K562 (cell line): ENCODE data around the gene PLEKHG4B. TPM values are rescaled to one million over a fixed set of nuclear protein-coding genes. Genes with fewer than 3 reads are reported as not detected.
A peak's percentile ranks its signal among the peaks of the same experiment; 100 is the strongest.

ENCODE experiments used
- ATAC-seq: fragments of 200-7000 bp; cut with Tn5 transposase; 3 replicates; pipeline ENCODE4 v1.9.1; 2020; ENCODE audit warnings: moderate library complexity
- BruUV-seq: library from RNA; stranded (reverse); fragments of 400-500 nt; replicated peaks from 2 replicates; lab custom pipeline; 2021; lab: Mats Ljungman, UMichigan
- CTCF ChIA-PET: fragments of 300-600 bp; formaldehyde crosslinking; extraction: SDS; loops from one replicate; lab custom pipeline; 2021; ENCODE audit warnings: low intra/inter-chr PET ratio; lab: Yijun Ruan, JAX
- POLR2A ChIA-PET: fragments of 300-600, 350-650 bp; sonication (Branson Sonifier 250); formaldehyde crosslinking; extraction: SDS; loops from one replicate; lab custom pipeline; 2021; ENCODE audit warnings: antibody characterized with exemption, inconsistent platforms; lab: Yijun Ruan, JAX
- DNase-seq, 4 experiments: peaks; one replicate each; pipeline versions ENCODE4 v3.0.0 to v3.0.0-alpha.2; 2011 to 2018; ENCODE audit warnings: low spot score in 3 of 4, mixed read lengths in 3 of 4; ENCODE audit errors: extremely low read depth in 1 of 4
- FAIRE-seq: peaks from 2 replicates; lab custom pipeline; 2011; peaks lifted over from hg19 to GRCh38; lab: Jason Lieb, UNC
- H2AFZ ChIP-seq: 2 replicates; pipeline ENCODE4 v1.6.0; 2011; ENCODE audit warnings: low read depth, low read length, control low read depth, inconsistent platforms
- H3K27ac ChIP-seq: fragments of 200-600 bp; 3 replicates; pipeline ENCODE4 v1.8.0; 2011; ENCODE audit warnings: low read depth, mild to moderate bottlenecking, control low read depth, inconsistent platforms, low read length, moderate library complexity, mixed read lengths; ENCODE audit errors: extremely low read depth
- H3K27me3 ChIP-seq, 2 experiments: fragments of 300-600 bp in 1 of 2; 2 replicates in 1 of 2; 3 replicates in 1 of 2; pipeline versions ENCODE4 v1.6.0 to v1.8.0; 2011; ENCODE audit warnings: inconsistent platforms in 2 of 2, low read length in 2 of 2, mild to moderate bottlenecking in 1 of 2, mixed read lengths in 1 of 2, moderate library complexity in 1 of 2; ENCODE audit not compliant: control insufficient read depth in 2 of 2, insufficient read depth in 2 of 2
- H3K36me3 ChIP-seq: fragments of 300-600 bp; 3 replicates; pipeline ENCODE4 v1.8.0; 2011; ENCODE audit warnings: mild to moderate bottlenecking, low read length, inconsistent platforms; ENCODE audit not compliant: control insufficient read depth, insufficient read depth
- H3K4me1 ChIP-seq, 2 experiments: fragments of 200-600 bp in 1 of 2; replicated peaks in 1 of 2; 2 replicates in 1 of 2; 3 replicates in 1 of 2; pipeline versions ENCODE4 v1.5.1 to v1.8.0; 2011; ENCODE audit warnings: inconsistent platforms in 2 of 2, low read length in 2 of 2, mild to moderate bottlenecking in 1 of 2, mixed read lengths in 1 of 2, moderate library complexity in 1 of 2; ENCODE audit not compliant: control insufficient read depth in 2 of 2, insufficient read depth in 2 of 2
- H3K4me2 ChIP-seq: 2 replicates; pipeline ENCODE4 v1.6.1; 2011; ENCODE audit warnings: low read length, control low read depth, inconsistent platforms, mixed read lengths; ENCODE audit not compliant: insufficient read depth
- H3K4me3 ChIP-seq: fragments of 200-600 bp; sonication (generic), shearing (Covaris generic); 2 replicates; pipeline ENCODE4 v1.5.1; 2016; ENCODE audit warnings: control low read depth, inconsistent platforms
- H3K79me2 ChIP-seq: fragments of 200-600 bp; 3 replicates; pipeline ENCODE4 v1.8.0; 2011; ENCODE audit warnings: low read length, inconsistent platforms; ENCODE audit not compliant: control insufficient read depth, insufficient read depth
- H3K9ac ChIP-seq, 2 experiments: 2 replicates each; pipeline versions ENCODE4 v1.6.0 to v1.6.1; 2011; ENCODE audit warnings: low read depth in 2 of 2, low read length in 2 of 2, control low read depth in 1 of 2, inconsistent platforms in 1 of 2, mild to moderate bottlenecking in 1 of 2, mixed read lengths in 1 of 2; ENCODE audit not compliant: insufficient read depth in 1 of 2
- H3K9me1 ChIP-seq: one replicate; pipeline ENCODE4 v1.6.0; 2011; ENCODE audit warnings: inconsistent platforms, mild to moderate bottlenecking, low read length, moderate library complexity; ENCODE audit not compliant: control insufficient read depth, insufficient read depth
- H3K9me3 ChIP-seq: replicated peaks from 2 replicates; pipeline ENCODE4 v1.5.1; 2011; ENCODE audit warnings: low read depth, low read length, inconsistent platforms; ENCODE audit not compliant: control insufficient read depth, insufficient read depth
- H4K20me1 ChIP-seq: replicated peaks from 2 replicates; pipeline ENCODE4 v1.6.1; 2011; ENCODE audit warnings: low read length, inconsistent platforms, mixed read lengths; ENCODE audit not compliant: control insufficient read depth, insufficient read depth
- E2F6 ChIP-seq, 2 experiments: IDR thresholded peaks; 2 replicates each; pipeline ENCODE4 v1.6.1; 2011; ENCODE audit warnings: borderline replicate concordance in 1 of 2, control low read depth in 1 of 2, low read depth in 1 of 2, low read length in 1 of 2, mild to moderate bottlenecking in 1 of 2, mixed read lengths in 1 of 2, moderate library complexity in 1 of 2; ENCODE audit not compliant: insufficient read depth in 1 of 2, insufficient read length in 1 of 2, poor library complexity in 1 of 2, severe bottlenecking in 1 of 2; ENCODE audit errors: extremely low read depth in 1 of 2
- GATAD2A ChIP-seq: fragments of 450-650 bp; IDR thresholded peaks from 2 replicates; pipeline ENCODE4 v1.6.1; 2017
- PYGO2 ChIP-seq: fragments of 450-650 bp; IDR thresholded peaks from 2 replicates; pipeline ENCODE4 v1.6.1; 2016; ENCODE audit warnings: mild to moderate bottlenecking, missing genetic modification characterization, moderate library complexity, missing compliant biosample characterization
- TRIM28 ChIP-seq: fragments of 450-650 bp; IDR thresholded peaks from 2 replicates; pipeline ENCODE4 v1.6.1; 2017
- ZBTB11 ChIP-seq, 3 experiments: fragments of 200-800 bp in 1 of 3; fragments of 250-450 bp in 1 of 3; fragments of 450-650 bp in 1 of 3; sonication (Bioruptor Pico) in 1 of 3; sonication (Bioruptor generic) in 1 of 3; formaldehyde crosslinking in 1 of 3; IDR thresholded peaks; 2 replicates each; pipeline versions ENCODE4 v1.6.1 to v1.8.0; 2016 to 2022; ENCODE audit warnings: mild to moderate bottlenecking in 2 of 3, missing genetic modification characterization in 2 of 3, missing compliant biosample characterization in 1 of 3, moderate library complexity in 1 of 3
- ZNF274 ChIP-seq: IDR thresholded peaks from 2 replicates; pipeline ENCODE4 v1.6.1; 2011; ENCODE audit warnings: low read depth, mild to moderate bottlenecking, low read length, moderate library complexity, borderline replicate concordance
- WGBS: fragments of 100-300 bp; shearing (Covaris generic); methylation state at CpG from one replicate; pipeline ENCODE4 v1.1.6; 2016; ENCODE audit warnings: low coverage, mixed read lengths; ENCODE audit not compliant: insufficient coverage; ENCODE audit errors: missing lambda C conversion rate; 5-methylcytosine and 5-hydroxymethylcytosine counted together
- in situ Hi-C: fragments of 300-500 bp; cut with MboI; formaldehyde crosslinking; loops from 4 replicates; pipeline ENCODE4 v1.15.0; 2018; ENCODE audit warnings: inconsistent platforms, mixed read lengths
- intact Hi-C: fragments of 100-400 bp; cut with micrococcal nuclease; formaldehyde crosslinking; loops from 2 replicates; pipeline ENCODE4 v1.14.2; 2022
- polyA plus RNA-seq, 8 experiments: library from polyadenylated mRNA; depleted of rRNA in 4 of 8; stranded (reverse) in 5 of 8; unstranded in 3 of 8; fragments of >200 nt; fragmentation: Nextera tagmentation in 2 of 8; fragmentation: Illumina TruSeq in 1 of 8; extraction: Ambion mirVana in 2 of 8; extraction: Trizol in 1 of 8; gene quantifications; 2 replicates each; pipeline versions ENCODE4 v1.2.1 to v1.2.3, GENCODE V29; 2011 to 2014; ENCODE audit warnings: inconsistent platforms in 1 of 8, missing spikeins in 1 of 8
- total RNA-seq, 7 experiments: library from RNA; depleted of rRNA in 6 of 7; stranded (reverse); fragments of >200 nt in 6 of 7; fragmentation: Illumina TruSeq in 2 of 7; extraction: Trizol in 2 of 7; gene quantifications; 2 replicates each; pipeline versions ENCODE4 v1.2.1 to v1.2.3, GENCODE V29; 2011 to 2021; ENCODE audit warnings: low replicate concordance in 1 of 7

Gene PLEKHG4B
- total and polyA plus RNA-seq, 9 of the 15 experiments (the other 6 are each of a cell fraction or from before 2014, with no cell fraction given): 0.02 TPM; not detected in 8

GRCh38 chr5:74503-75109 is 17.4 kb upstream of the PLEKHG4B start:
- Histone ChIP-seq H3K9me3 (no peaks in the 10 kb centered on the region), H3K9ac (peak overlapping the region in 1 of 2 experiments; percentile 64; a peak in 1 of 4 replicates), H3K27me3 (peaks cover 55 to 76% of the 10 kb centered on the region in 2 experiments), H3K36me3 (no peaks in the 10 kb centered on the region), H3K79me2 (no peaks in the 10 kb centered on the region), H2AFZ (no peak overlapping the region), H4K20me1 (peaks cover 22% of the 10 kb centered on the region), H3K9me1 (no peaks in the 10 kb centered on the region), H3K4me2 (no peak overlapping the region), H3K4me1 (no peaks in the 10 kb centered on the region), H3K27ac (no peak overlapping the region), H3K4me3 (no peak overlapping the region)
- TF ChIP-seq E2F6 (IDR thresholded peaks at IDR 0.05; ENCODE audit: borderline replicate concordance in 1 of 2, extremely low read depth in 1 of 2, insufficient read depth in 1 of 2, insufficient read length in 1 of 2, low read depth in 1 of 2, low read length in 1 of 2, poor library complexity in 1 of 2, severe bottlenecking in 1 of 2) (no peak), ZBTB11 (CRISPR knock-in tag; IDR thresholded peaks at IDR 0.05) (no peak), GATAD2A (no peak), TRIM28 (no peak), ZNF274 (no peak), PYGO2 (no peak)
- intact Hi-C loops (no loop called here), in situ Hi-C loops (no loop called here)
- FAIRE-seq: no peak
- no peak for DNase-seq
- BruUV-seq: no TSS peak
- ChIA-PET POLR2A (interaction anchor here (0.6 kb wide), 1 partner anchor 1545 kb away, joined by 3 read pairs; no protein-coding TSS in a partner anchor), CTCF (no interaction called here)
- WGBS: 2% methylated on average over 15 of the region's 15 CpGs
- no peak for ATAC-seq
